ENCODE results near the gene C6orf15. TPM values are rescaled to one million over a fixed set of nuclear protein-coding genes. Genes with fewer than 3 reads are reported as not detected.

Gene C6orf15
- total and polyA plus RNA-seq, 2 donors (not counting 3 experiments of a cell fraction or from before 2014, with no cell fraction given): not detected

- H3K27ac ChIP-seq (ENCODE audit: insufficient read depth, low read depth, low read length): peak overlapping the region; percentile 90
- peak overlapping the region; percentile 89 for H2AFZ ChIP-seq (ENCODE audit: low read depth, low read length)
- dilution Hi-C loops (cut with MboI; ENCODE audit: extremely low pct_ligation_motif_present, low sequenced_read_pairs) (no loop called here), intact Hi-C loops (cut with micrococcal nuclease) (loop anchor here (1.0 to 2.0 kb wide), 2 partner anchors 26 to 35 kb away; partner anchors contain the start of gene TCF19)
- H3K79me2 ChIP-seq (ENCODE audit: control insufficient read depth, insufficient read depth, low read length): no peaks in the 10 kb centered on the region
- peak; percentile 86 for TF ChIP-seq MAX (IDR thresholded peaks at IDR 0.05; ENCODE audit: insufficient read depth, insufficient read length)
- peak; percentile 74 for TF ChIP-seq POLR2AphosphoS5 (IDR thresholded peaks at IDR 0.05; ENCODE audit: insufficient read depth, low read depth, low read length)
- peak; percentile 89 for TF ChIP-seq MYC (IDR thresholded peaks at IDR 0.05; ENCODE audit: low read depth, low read length)
- TF ChIP-seq CTCF (IDR thresholded peaks at IDR 0.05; ENCODE audit: extremely low read depth in 1 of 2, insufficient read depth in 1 of 2, low read depth in 1 of 2, low read length in 2 of 2): no peak
- TF ChIP-seq JUN (IDR thresholded peaks at IDR 0.05; ENCODE audit: borderline replicate concordance, insufficient read depth, insufficient read length, low read depth): peak; percentile 53
- no peaks in the 10 kb centered on the region for H3K9me1 ChIP-seq (replicated peaks; ENCODE audit: control insufficient read depth, extremely low read depth, insufficient read depth, low read length)
- H3K27me3 ChIP-seq (ENCODE audit: control insufficient read depth in 2 of 2, insufficient read depth in 2 of 2, low read length in 2 of 2): no peaks in the 10 kb centered on the region
- BruUV-seq (replicated peaks): no TSS peak
- peak overlapping the region; percentile 64 for H3K9ac ChIP-seq (replicated peaks; ENCODE audit: extremely low read depth, insufficient read depth, low read length)
- H3K4me1 ChIP-seq (ENCODE audit: control insufficient read depth, extremely low read depth, insufficient read depth, low read length): peaks cover 36% of the 10 kb centered on the region
- peak; percentile 96 for FAIRE-seq
- peak; percentile 91 for DNase-seq (ENCODE audit: low read depth, low spot score)
- CTCF ChIA-PET: interaction anchor here (0.5 to 10.6 kb wide), 3 partner anchors 7 to 36 kb away, joined by 3 to 71 read pairs (median 4); partner anchors contain the start of gene PSORS1C1
- peak overlapping the region; percentile 46 for H3K4me2 ChIP-seq (ENCODE audit: insufficient read depth, low read length)
- no peak overlapping the region for H3K4me3 ChIP-seq (replicated peaks in 1 of 3; ENCODE audit: insufficient read depth in 1 of 3, low read depth in 1 of 3, low read length in 3 of 3)
- POLR2A ChIA-PET: no interaction called here
- no peaks in the 10 kb centered on the region for H3K36me3 ChIP-seq (ENCODE audit: control insufficient read depth in 2 of 2, extremely low read depth in 1 of 2, insufficient read depth in 2 of 2, low read length in 2 of 2)
- no peaks in the 10 kb centered on the region for H3K9me3 ChIP-seq (replicated peaks; ENCODE audit: control insufficient read depth, insufficient read depth, low read length)
- no peaks in the 10 kb centered on the region for H4K20me1 ChIP-seq (replicated peaks; ENCODE audit: control insufficient read depth, extremely low read depth, insufficient read depth, low read length)
These were observed 10.7 kb upstream of the C6orf15 start for GRCh38 chr6:31122791-31123706.

Data from endothelial cell of umbilical vein (primary cell).